K562 treated with DMSO at 1 percent for 24 hours (cell line): ENCODE data around the gene CDKN2C. TPM values are rescaled to one million over a fixed set of nuclear protein-coding genes. Genes with fewer than 3 reads are reported as not detected.

ENCODE experiments used
- total RNA-seq: library from RNA; unstranded; fragments of 300-600 nt; gene quantifications from 2 replicates; pipeline ENCODE4 v1.2.3, GENCODE V29; 2022; ENCODE audit warnings: low read depth; ENCODE audit not compliant: insufficient read depth

CDKN2C gene
- total RNA-seq = 176 and 181 TPM in 2 replicates

DNA sequence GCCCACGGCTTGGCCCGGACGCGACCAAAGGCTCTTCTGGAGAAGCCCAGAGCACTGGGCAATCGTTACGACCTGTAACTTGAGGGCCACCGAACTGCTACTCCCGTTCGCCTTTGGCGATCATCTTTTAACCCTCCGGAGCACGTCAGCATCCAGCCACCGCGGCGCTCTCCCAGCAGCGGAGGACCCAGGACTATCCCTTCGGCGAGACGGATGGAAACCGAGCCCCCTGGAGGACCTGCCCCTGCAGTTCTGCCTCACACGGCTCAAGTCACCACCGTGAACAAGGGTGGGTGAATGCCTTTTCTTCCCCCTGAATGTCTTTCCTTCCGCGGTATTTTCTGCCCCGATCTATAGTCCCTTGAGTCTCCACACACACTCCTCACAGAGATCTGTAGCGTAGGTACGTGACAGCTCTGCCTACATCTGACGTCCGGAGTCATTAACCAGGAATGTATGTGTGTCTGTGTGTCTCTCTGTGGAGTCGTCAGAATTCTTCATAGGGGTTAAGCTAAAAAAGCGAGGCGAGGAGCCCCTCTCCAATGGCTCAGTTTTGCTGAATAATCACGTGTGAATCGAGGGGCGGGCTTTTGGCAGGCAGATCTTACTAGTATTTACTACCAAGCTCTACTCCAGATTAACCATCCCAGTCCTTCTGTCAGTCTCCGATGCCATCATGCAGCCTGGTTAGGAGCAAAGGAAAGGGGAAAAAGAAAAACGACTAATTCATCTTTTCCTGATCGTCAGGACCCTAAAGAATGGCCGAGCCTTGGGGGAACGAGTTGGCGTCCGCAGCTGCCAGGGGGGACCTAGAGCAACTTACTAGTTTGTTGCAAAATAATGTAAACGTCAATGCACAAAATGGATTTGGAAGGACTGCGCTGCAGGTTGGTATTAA is at the start of gene CDKN2C:
Gene CDKN2C, plus strand, starts transcription at position 635 of the 898 bp plus-strand sequence. Its CDS starts 124 bp downstream, at position 759.

GRCh38 chr1:50959913-50960844 is 9.9 kb upstream of the CDKN2C start, which contains the start of gene FAF1:
FAF1 (minus strand) TSS chr1:50960267; CDS start chr1:50959811, 456 bp downstream.

Other genes starting within 250 kb of the CDKN2C start
- 33.6 and 40.1 TPM in 2 replicates for gene FAF1, start 10.0 kb upstream of the CDKN2C start, total RNA-seq
- gene C1orf185, start 132.0 kb downstream of the CDKN2C start, total RNA-seq = not detected in 2 replicates